ENCODE data around the gene SPTAN1. TPM values are rescaled to one million over a fixed set of nuclear protein-coding genes. Genes with fewer than 3 reads are reported as not detected.

Gene SPTAN1
- polyA plus RNA-seq, 1 experiment, result 211 TPM

DNA sequence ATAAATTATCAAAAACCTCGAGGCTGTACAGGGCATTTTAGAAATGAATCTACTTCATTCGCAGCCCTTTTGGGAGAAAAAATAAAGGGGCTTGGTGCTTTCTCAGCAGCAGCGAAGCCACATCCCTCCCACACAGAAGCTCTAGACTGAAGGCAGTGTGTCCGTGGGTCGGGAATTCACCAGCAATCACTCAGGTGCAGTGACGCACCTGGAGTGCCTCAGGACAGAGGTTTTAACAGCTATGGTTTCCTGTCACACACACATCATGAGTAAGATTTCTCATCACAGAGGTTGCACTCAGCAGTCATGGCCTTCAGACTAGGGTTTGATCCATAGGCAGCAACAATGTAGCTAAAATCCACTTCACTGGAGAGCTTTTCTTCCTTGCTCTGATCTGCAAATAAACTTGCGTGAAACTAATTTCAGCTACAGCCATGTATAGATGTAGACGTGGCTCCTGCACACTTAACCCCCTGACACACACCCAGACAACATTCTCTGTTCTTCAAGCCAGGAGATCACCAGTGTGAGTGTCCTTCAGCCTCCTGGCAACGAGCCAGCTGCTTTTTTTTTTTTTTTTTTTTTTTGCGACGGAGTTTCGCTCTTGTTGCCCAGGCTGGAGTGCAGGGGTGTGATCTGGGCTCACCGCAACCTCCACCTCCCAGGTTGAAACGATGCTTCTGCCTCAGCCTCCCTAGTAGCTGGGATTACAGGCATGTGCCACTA, 69.5 kb downstream of the SPTAN1 start:
- Histone ChIP-seq H3K27ac (ENCODE audit: low read depth, low read length) (no peak overlapping the region), H3K4me3 (ENCODE audit: low read depth, low read length) (no peak overlapping the region), H3K27me3 (ENCODE audit: control insufficient read depth, insufficient read depth, low read length) (no peaks in the 10 kb centered on the region), H3K9me3 (ENCODE audit: control insufficient read depth, insufficient read depth, low read length) (no peaks in the 10 kb centered on the region)
- DNase-seq (ENCODE audit: low read depth, low spot score), result no peak
- ChIA-PET CTCF (interaction anchor here (1.5 kb wide), 1 partner anchor 14 kb away, joined by 3 read pairs; no protein-coding TSS in a partner anchor), POLR2A (interaction anchor here (0.6 to 0.7 kb wide), 2 partner anchors 36 to 78 kb away, joined by 5 to 14 read pairs; no protein-coding TSS in a partner anchor)
- TF ChIP-seq, protein P1, sequence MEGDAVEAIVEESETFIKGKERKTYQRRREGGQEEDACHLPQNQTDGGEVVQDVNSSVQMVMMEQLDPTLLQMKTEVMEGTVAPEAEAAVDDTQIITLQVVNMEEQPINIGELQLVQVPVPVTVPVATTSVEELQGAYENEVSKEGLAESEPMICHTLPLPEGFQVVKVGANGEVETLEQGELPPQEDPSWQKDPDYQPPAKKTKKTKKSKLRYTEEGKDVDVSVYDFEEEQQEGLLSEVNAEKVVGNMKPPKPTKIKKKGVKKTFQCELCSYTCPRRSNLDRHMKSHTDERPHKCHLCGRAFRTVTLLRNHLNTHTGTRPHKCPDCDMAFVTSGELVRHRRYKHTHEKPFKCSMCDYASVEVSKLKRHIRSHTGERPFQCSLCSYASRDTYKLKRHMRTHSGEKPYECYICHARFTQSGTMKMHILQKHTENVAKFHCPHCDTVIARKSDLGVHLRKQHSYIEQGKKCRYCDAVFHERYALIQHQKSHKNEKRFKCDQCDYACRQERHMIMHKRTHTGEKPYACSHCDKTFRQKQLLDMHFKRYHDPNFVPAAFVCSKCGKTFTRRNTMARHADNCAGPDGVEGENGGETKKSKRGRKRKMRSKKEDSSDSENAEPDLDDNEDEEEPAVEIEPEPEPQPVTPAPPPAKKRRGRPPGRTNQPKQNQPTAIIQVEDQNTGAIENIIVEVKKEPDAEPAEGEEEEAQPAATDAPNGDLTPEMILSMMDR (IDR thresholded peaks at IDR 0.05; ENCODE audit: low read depth, low read length), result no peak

DNA sequence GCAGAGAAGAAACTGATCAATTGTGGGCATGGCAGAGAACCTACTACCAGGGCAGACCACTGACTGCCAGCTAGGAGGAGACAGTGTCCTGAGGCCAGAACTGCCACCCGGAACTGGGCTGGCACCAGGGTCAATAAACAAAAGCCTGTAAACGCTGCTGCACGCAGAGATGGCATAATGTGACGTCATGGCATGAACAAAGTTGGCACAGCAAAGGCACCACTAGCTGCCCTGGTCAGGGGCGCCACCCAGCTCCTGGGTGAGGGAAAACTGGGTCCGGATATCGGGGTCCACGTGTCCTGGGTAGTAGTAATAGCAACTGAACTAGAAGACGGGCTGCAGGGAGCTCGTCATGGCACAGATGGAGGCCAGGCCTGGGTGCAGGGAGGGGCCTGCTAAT, 72.2 kb downstream of the SPTAN1 start:
- Histone ChIP-seq H3K4me3 (ENCODE audit: low read depth, low read length) (no peak overlapping the region), H3K27ac (ENCODE audit: low read depth, low read length) (no peak overlapping the region), H3K9me3 (ENCODE audit: control insufficient read depth, insufficient read depth, low read length) (no peaks in the 10 kb centered on the region), H3K27me3 (ENCODE audit: control insufficient read depth, insufficient read depth, low read length) (no peaks in the 10 kb centered on the region)
- CTCF ChIA-PET, result interaction anchor here (1.0 kb wide), 1 partner anchor 11 kb away, joined by 5 read pairs; no protein-coding TSS in a partner anchor
- POLR2A ChIA-PET, result no interaction called here
- TF ChIP-seq, protein P1 (IDR thresholded peaks at IDR 0.05; ENCODE audit: low read depth, low read length), result no peak
- DNase-seq (ENCODE audit: low read depth, low spot score), result no peak

DNA sequence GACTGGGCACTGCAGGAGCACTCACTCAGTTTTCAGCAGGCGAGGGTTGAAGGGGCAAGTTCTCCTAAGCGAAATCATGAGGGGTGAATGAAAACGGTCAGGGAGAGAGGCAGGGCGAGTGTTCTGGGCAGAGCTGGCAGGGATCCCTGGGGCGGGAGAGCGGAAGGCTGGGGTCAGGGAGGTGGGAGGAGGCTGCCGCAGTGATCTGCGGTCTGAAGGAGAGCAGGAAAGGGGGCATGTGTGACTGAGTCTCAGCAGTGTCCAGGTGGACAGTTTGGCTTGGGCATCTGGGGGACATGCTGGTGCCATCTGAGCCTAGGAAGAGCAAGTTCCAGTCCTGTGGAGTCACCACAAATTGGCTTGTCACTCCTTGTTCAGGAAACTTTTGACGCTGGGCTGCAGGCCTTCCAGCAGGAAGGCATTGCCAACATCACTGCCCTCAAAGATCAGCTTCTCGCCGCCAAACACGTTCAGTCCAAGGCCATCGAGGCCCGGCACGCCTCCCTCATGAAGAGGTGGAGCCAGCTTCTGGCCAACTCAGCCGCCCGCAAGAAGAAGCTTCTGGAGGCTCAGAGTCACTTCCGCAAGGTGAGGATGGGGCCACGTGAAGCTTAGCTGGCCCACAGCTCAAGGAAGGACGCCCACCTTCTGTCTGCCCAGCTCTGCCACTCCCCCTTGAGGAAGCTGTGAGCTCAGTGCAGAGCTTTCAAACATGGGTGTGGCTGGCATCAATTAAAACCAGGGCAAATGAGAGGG, 73.2 kb downstream of the SPTAN1 start:
- TF ChIP-seq, protein P1 (IDR thresholded peaks at IDR 0.05; ENCODE audit: low read depth, low read length), result no peak
- no peak overlapping the region for H3K4me3 ChIP-seq (ENCODE audit: low read depth, low read length)
- ChIA-PET POLR2A (no interaction called here), CTCF (no interaction called here)
- no peak overlapping the region for H3K27ac ChIP-seq (ENCODE audit: low read depth, low read length)
- H3K27me3 ChIP-seq (ENCODE audit: control insufficient read depth, insufficient read depth, low read length), result no peaks in the 10 kb centered on the region
- H3K9me3 ChIP-seq (ENCODE audit: control insufficient read depth, insufficient read depth, low read length), result no peaks in the 10 kb centered on the region
- no peak for DNase-seq (ENCODE audit: low read depth, low spot score)

DNA sequence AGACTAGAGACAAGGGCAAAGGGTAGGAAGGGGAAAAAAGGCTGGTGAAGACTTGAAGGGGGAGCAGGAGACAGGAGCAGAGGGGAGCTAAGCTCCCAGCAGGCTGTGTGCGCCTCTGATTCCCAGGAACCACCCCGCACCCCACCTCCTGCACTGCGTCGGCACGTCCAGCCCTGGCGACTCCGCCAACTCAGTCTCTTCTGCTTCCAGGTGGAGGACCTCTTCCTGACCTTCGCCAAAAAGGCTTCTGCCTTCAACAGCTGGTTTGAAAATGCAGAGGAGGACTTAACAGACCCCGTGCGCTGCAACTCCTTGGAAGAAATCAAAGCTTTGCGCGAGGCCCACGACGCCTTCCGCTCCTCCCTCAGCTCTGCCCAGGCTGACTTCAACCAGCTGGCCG, 73.8 kb downstream of the SPTAN1 start:
- no peak overlapping the region for H3K4me3 ChIP-seq (ENCODE audit: low read depth, low read length)
- ChIA-PET CTCF (no interaction called here), POLR2A (no interaction called here)
- DNase-seq (ENCODE audit: low read depth, low spot score), result no peak
- no peaks in the 10 kb centered on the region for H3K27me3 ChIP-seq (ENCODE audit: control insufficient read depth, insufficient read depth, low read length)
- H3K9me3 ChIP-seq (ENCODE audit: control insufficient read depth, insufficient read depth, low read length), result no peaks in the 10 kb centered on the region
- no peak overlapping the region for H3K27ac ChIP-seq (ENCODE audit: low read depth, low read length)
- TF ChIP-seq, protein P1 (IDR thresholded peaks at IDR 0.05; ENCODE audit: low read depth, low read length), result no peak

DNA sequence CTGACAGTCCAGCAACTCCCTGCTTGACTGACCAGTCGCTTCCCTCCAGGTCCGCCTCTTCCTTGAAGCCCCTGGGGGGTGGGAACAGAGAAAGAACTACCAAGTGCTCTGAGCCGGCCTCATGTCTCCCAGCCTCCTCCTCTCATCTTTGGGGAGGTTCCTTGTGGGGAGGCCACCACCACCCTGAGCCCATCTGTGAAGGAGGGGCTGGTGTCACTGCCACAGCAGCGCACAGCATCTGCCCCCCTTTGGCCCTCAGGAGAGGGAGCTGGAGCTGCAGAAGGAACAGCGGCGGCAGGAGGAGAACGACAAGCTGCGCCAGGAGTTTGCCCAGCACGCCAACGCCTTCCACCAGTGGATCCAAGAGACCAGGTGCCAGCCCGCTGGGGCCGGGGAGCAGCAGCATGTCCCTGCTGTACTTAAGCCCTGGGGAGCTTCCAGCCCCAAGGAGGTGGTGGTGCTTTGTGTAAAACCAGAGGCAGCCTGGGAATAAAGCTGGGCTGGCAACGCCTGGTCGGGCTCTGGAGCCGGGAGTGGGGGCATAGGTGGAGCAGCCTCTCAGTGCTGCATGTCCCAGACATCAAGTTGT, 74.8 kb downstream of the SPTAN1 start:
- Histone ChIP-seq H3K27me3 (ENCODE audit: control insufficient read depth, insufficient read depth, low read length) (no peaks in the 10 kb centered on the region), H3K27ac (ENCODE audit: low read depth, low read length) (no peak overlapping the region), H3K4me3 (ENCODE audit: low read depth, low read length) (no peak overlapping the region), H3K9me3 (ENCODE audit: control insufficient read depth, insufficient read depth, low read length) (no peaks in the 10 kb centered on the region; the same call in 1 of the 2 replicates)
- ChIA-PET CTCF (no interaction called here), POLR2A (no interaction called here)
- TF ChIP-seq, protein P1 (IDR thresholded peaks at IDR 0.05; ENCODE audit: low read depth, low read length), result no peak
- no peak for DNase-seq (ENCODE audit: low read depth, low spot score)
